K562 (cell line): ENCODE results near the gene G6PD. TPM values are rescaled to one million over a fixed set of nuclear protein-coding genes. Genes with fewer than 3 reads are reported as not detected.
A peak's percentile ranks its signal among the peaks of the same experiment; 100 is the strongest.

Experiments
- BRF1 ChIP-seq: IDR thresholded peaks from 3 replicates; pipeline ENCODE4 v1.6.1; 2011; ENCODE audit warnings: borderline replicate concordance, mild to moderate bottlenecking; ENCODE audit not compliant: insufficient read length; ENCODE audit errors: extremely low read depth
- C11orf30 ChIP-seq: fragments of 450-650 bp; IDR thresholded peaks from 2 replicates; pipeline ENCODE4 v1.6.1; 2016; ENCODE audit warnings: low read depth, mild to moderate bottlenecking
- CBX3 ChIP-seq, 2 experiments: IDR thresholded peaks; 1 replicate in 1 of 2; 2 replicates in 1 of 2; pipeline ENCODE4 v1.6.1; 2012; ENCODE audit warnings: inconsistent platforms in 2 of 2, low read length in 2 of 2, borderline replicate concordance in 1 of 2, control low read depth in 1 of 2
- CBX5 ChIP-seq: IDR thresholded peaks from 2 replicates; pipeline ENCODE4 v1.6.1; 2014; ENCODE audit warnings: low read depth, borderline replicate concordance
- CREM ChIP-seq: IDR thresholded peaks from 2 replicates; pipeline ENCODE4 v1.6.1; 2014; ENCODE audit warnings: antibody characterized with exemption, low read depth
- GTF2B ChIP-seq: IDR thresholded peaks from 2 replicates; pipeline ENCODE4 v1.6.1; 2011; ENCODE audit not compliant: insufficient read length; ENCODE audit errors: extremely low read depth
- GTF3C2 ChIP-seq: IDR thresholded peaks from 3 replicates; pipeline ENCODE4 v1.6.1; 2011; ENCODE audit warnings: borderline replicate concordance, mild to moderate bottlenecking, moderate library complexity; ENCODE audit not compliant: insufficient read length; ENCODE audit errors: extremely low read depth
- HDAC3 ChIP-seq: fragments of 450-650 bp; IDR thresholded peaks from 2 replicates; pipeline ENCODE4 v1.6.1; 2018; ENCODE audit warnings: borderline replicate concordance, mild to moderate bottlenecking, moderate library complexity; ENCODE audit not compliant: partially characterized antibody
- HNRNPH1 ChIP-seq: fragments of 200-400 bp; formaldehyde crosslinking; optimal IDR thresholded peaks from 2 replicates; pipeline ENCODE3; 2017; ENCODE audit warnings: low read depth, mild to moderate bottlenecking, low read length, moderate library complexity
- LEF1 ChIP-seq: fragments of 450-650 bp; IDR thresholded peaks from 2 replicates; pipeline ENCODE4 v1.6.1; 2016; ENCODE audit warnings: mild to moderate bottlenecking
- MAZ ChIP-seq, 2 experiments: fragments of 450-650 bp in 1 of 2; sonication (generic) in 1 of 2; formaldehyde crosslinking; IDR thresholded peaks in 1 of 2; conservative IDR thresholded peaks in 1 of 2; 2 replicates each; pipeline versions ENCODE4 v1.4.0 to v1.5.0; 2020; ENCODE audit warnings: mild to moderate bottlenecking in 1 of 2, missing genetic modification reagents in 1 of 2
- MEIS2 ChIP-seq: fragments of 450-650 bp; IDR thresholded peaks from 2 replicates; pipeline ENCODE4 v1.6.1; 2014; ENCODE audit warnings: mild to moderate bottlenecking; ENCODE audit not compliant: partially characterized antibody
- NFIC ChIP-seq: fragments of 450-650 bp; IDR thresholded peaks from 2 replicates; pipeline ENCODE4 v1.6.1; 2017; ENCODE audit warnings: mild to moderate bottlenecking, inconsistent platforms
- NR2C1 ChIP-seq, 2 experiments: fragments of 450-650 bp; IDR thresholded peaks; 2 replicates each; pipeline ENCODE4 v1.6.1; 2017; ENCODE audit warnings: mild to moderate bottlenecking in 2 of 2, antibody characterized with exemption in 1 of 2, inconsistent platforms in 1 of 2, missing compliant biosample characterization in 1 of 2, missing genetic modification characterization in 1 of 2
- NR2C2 ChIP-seq, 2 experiments: fragments of 200-800 bp in 1 of 2; sonication (Bioruptor generic) in 1 of 2; sonication (generic) in 1 of 2; formaldehyde crosslinking in 1 of 2; IDR thresholded peaks; 2 replicates each; pipeline versions ENCODE4 v1.6.1 to v1.8.0; 2016 to 2022; ENCODE audit warnings: mild to moderate bottlenecking in 1 of 2, missing compliant biosample characterization in 1 of 2, missing genetic modification characterization in 1 of 2, missing genetic modification reagents in 1 of 2
- PATZ1 ChIP-seq: fragments of 250-450 bp; sonication (Bioruptor Pico); IDR thresholded peaks from 2 replicates; pipeline ENCODE4 v1.5.0; 2020; ENCODE audit warnings: mild to moderate bottlenecking, borderline replicate concordance
- RBM34 ChIP-seq: fragments of 200-400 bp; formaldehyde crosslinking; IDR thresholded peaks from 2 replicates; pipeline ENCODE4 v1.6.1; 2018; ENCODE audit warnings: low read length, borderline replicate concordance; ENCODE audit not compliant: insufficient read depth
- RCOR1 ChIP-seq, 2 experiments: IDR thresholded peaks; 2 replicates each; pipeline ENCODE4 v1.6.1; 2012; ENCODE audit warnings: low read depth in 2 of 2, low read length in 2 of 2, borderline replicate concordance in 1 of 2, improper control_type of control experiment in 1 of 2
- SMARCA4 ChIP-seq: fragments of 450-650 bp; IDR thresholded peaks from 2 replicates; pipeline ENCODE4 v1.6.1; 2016
- SMARCA5 ChIP-seq: fragments of 450-650 bp; IDR thresholded peaks from 2 replicates; pipeline ENCODE4 v1.6.1; 2016
- SOX6 ChIP-seq: fragments of 450-650 bp; IDR thresholded peaks from 2 replicates; pipeline ENCODE4 v1.6.1; 2014; ENCODE audit warnings: mild to moderate bottlenecking
- TRIM24 ChIP-seq, 2 experiments: fragments of 450-650 bp; IDR thresholded peaks; 2 replicates each; pipeline ENCODE4 v1.6.1; 2016
- polyA plus RNA-seq, 8 experiments: library from polyadenylated mRNA; depleted of rRNA in 4 of 8; stranded (reverse) in 5 of 8; unstranded in 3 of 8; fragments of >200 nt; fragmentation: Nextera tagmentation in 2 of 8; fragmentation: Illumina TruSeq in 1 of 8; extraction: Ambion mirVana in 2 of 8; extraction: Trizol in 1 of 8; gene quantifications; 2 replicates each; pipeline versions ENCODE4 v1.2.1 to v1.2.3, GENCODE V29; 2011 to 2014; ENCODE audit warnings: inconsistent platforms in 1 of 8, missing spikeins in 1 of 8
- total RNA-seq, 7 experiments: library from RNA; depleted of rRNA in 6 of 7; stranded (reverse); fragments of >200 nt in 6 of 7; fragmentation: Illumina TruSeq in 2 of 7; extraction: Trizol in 2 of 7; gene quantifications; 2 replicates each; pipeline versions ENCODE4 v1.2.1 to v1.2.3, GENCODE V29; 2011 to 2021; ENCODE audit warnings: low replicate concordance in 1 of 7

Gene G6PD
- total and polyA plus RNA-seq, 9 of the 15 experiments (the other 6 are each of a cell fraction or from before 2014, with no cell fraction given) = 2.9 to 222 (median 66.4) TPM

- TF ChIP-seq GTF3C2 (no peak), NR2C1 (IDR thresholded peaks at IDR 0.05) (no peak), NR2C1 (tag; IDR thresholded peaks at IDR 0.05) (no peak), MAZ (CRISPR knock-in tag; conservative IDR thresholded peaks at IDR 0.05 in 1 of 2, IDR thresholded peaks at IDR 0.05 in 1 of 2) (no peak), LEF1 (peak; percentile 59; the same call in 1 of the 2 replicates), CBX5 (no peak), BRF1 (no peak), RBM34 (no peak), PATZ1 (no peak), NR2C2 (CRISPR knock-in tag; IDR thresholded peaks at IDR 0.05) (no peak), NR2C2 (tag; IDR thresholded peaks at IDR 0.05) (0 out of 2 replicates have a peak, but pooled peaks have one; percentile 36), CREM (peak; percentile 36; the same call in 1 of the 2 replicates), SMARCA5 (peak; percentile 12; the same call in 1 of the 2 replicates), CBX3 (IDR thresholded peaks at IDR 0.05; ENCODE audit: borderline replicate concordance in 1 of 2, low read length in 2 of 2) (0 out of 3 replicates have a peak, but pooled peaks of 1 of the 2 experiments have one; percentile 25), TRIM24 (IDR thresholded peaks at IDR 0.05) (peak; percentile 15 to 64; a peak in 3 of 4 replicates), HNRNPH1 (no peak), C11orf30 (peak; percentile 97), GTF2B (no peak), HDAC3 (peak; percentile 47), SOX6 (peak; percentile 84), NFIC (peak; percentile 94), SMARCA4 (peak; percentile 90), MEIS2 (peak; percentile 83), RCOR1 (IDR thresholded peaks at IDR 0.05; ENCODE audit: borderline replicate concordance in 1 of 2, low read depth in 2 of 2, low read length in 2 of 2) (peak in 1 of 2 experiments; percentile 83; a peak in 2 of 4 replicates)
Observed at GRCh38 chrX:154495472-154495922, 51.1 kb downstream of the G6PD start (continued).
